CD8-positive, alpha-beta memory T cell (primary cell): ENCODE data around the gene SLC16A9. TPM values are rescaled to one million over a fixed set of nuclear protein-coding genes. Genes with fewer than 3 reads are reported as not detected.

Experiments
- CTCF ChIA-PET: fragments of 350-600 bp; sonication (Branson Sonifier 250); formaldehyde crosslinking; loops from one replicate; lab custom pipeline; 2021; ENCODE audit warnings: antibody characterized with exemption; lab: Charles Lee
- POLR2A ChIA-PET: fragments of 350-600 bp; sonication (Branson Sonifier 250); formaldehyde crosslinking; loops from one replicate; lab custom pipeline; 2021; ENCODE audit warnings: antibody characterized with exemption; lab: Charles Lee
- DNase-seq, 5 donors: peaks; one replicate each; pipeline versions ENCODE4 v3.0.0 to v3.0.0-alpha.2; 2020 to 2022; ENCODE audit warnings: mixed read lengths in 1 of 5
- H3K27ac ChIP-seq: one replicate; pipeline ENCODE4 v1.7.0; 2013; ENCODE audit warnings: low read depth, mild to moderate bottlenecking, low read length, moderate library complexity
- H3K27me3 ChIP-seq: 2 replicates; pipeline ENCODE4 v1.7.0; 2013; ENCODE audit warnings: low read length, mild to moderate bottlenecking; ENCODE audit not compliant: insufficient read depth, poor library complexity, severe bottlenecking
- H3K36me3 ChIP-seq: 2 replicates; pipeline ENCODE4 v1.7.0; 2013; ENCODE audit warnings: mild to moderate bottlenecking, low read length, moderate library complexity; ENCODE audit not compliant: insufficient read depth
- H3K4me1 ChIP-seq: 2 replicates; pipeline ENCODE4 v1.7.0; 2013; ENCODE audit warnings: mild to moderate bottlenecking, low read length, moderate library complexity; ENCODE audit not compliant: insufficient read depth
- H3K4me3 ChIP-seq: 2 replicates; pipeline ENCODE4 v1.7.0; 2013; ENCODE audit warnings: mild to moderate bottlenecking, low read length
- H3K9me3 ChIP-seq: 2 replicates; pipeline ENCODE4 v1.7.0; 2013; ENCODE audit warnings: mild to moderate bottlenecking, low read length
- H3K27ac Mint-ChIP-seq, 8 donors: one replicate each; pipeline ENCODE4 v1.8.0; 2020 to 2021; ENCODE audit warnings: mixed read lengths in 8 of 8, mild to moderate bottlenecking in 6 of 8, inconsistent platforms in 3 of 8, moderate library complexity in 3 of 8
- H3K27me3 Mint-ChIP-seq, 2 donors: one replicate each; pipeline ENCODE4 v1.8.0; 2020 to 2021; ENCODE audit warnings: mixed read lengths in 2 of 2, mild to moderate bottlenecking in 1 of 2, moderate library complexity in 1 of 2
- H3K36me3 Mint-ChIP-seq, 3 donors: one replicate each; pipeline ENCODE4 v1.8.0; 2020 to 2021; ENCODE audit warnings: mixed read lengths in 3 of 3, inconsistent platforms in 1 of 3, mild to moderate bottlenecking in 1 of 3
- H3K4me1 Mint-ChIP-seq, 3 donors: one replicate each; pipeline ENCODE4 v1.8.0; 2020 to 2021; ENCODE audit warnings: mixed read lengths in 3 of 3, inconsistent platforms in 1 of 3, mild to moderate bottlenecking in 1 of 3
- H3K4me3 Mint-ChIP-seq, 7 donors: one replicate each; pipeline ENCODE4 v1.8.0; 2020 to 2021; ENCODE audit warnings: mixed read lengths in 7 of 7, mild to moderate bottlenecking in 6 of 7, moderate library complexity in 4 of 7, inconsistent platforms in 2 of 7
- H3K9me3 Mint-ChIP-seq, 5 donors: one replicate each; pipeline ENCODE4 v1.8.0; 2020 to 2022; ENCODE audit warnings: mixed read lengths in 5 of 5, mild to moderate bottlenecking in 3 of 5, moderate library complexity in 2 of 5, inconsistent platforms in 1 of 5
- polyA plus RNA-seq: library from polyadenylated mRNA; unstranded; fragments of 300-500 nt; fragmentation: Illumina TruSeq; gene quantifications from one replicate; pipeline ENCODE4 v1.2.3, GENCODE V29; 2021
- total RNA-seq, 2 experiments: library from RNA; stranded (reverse); gene quantifications; one replicate each; pipeline ENCODE4 v1.2.3, GENCODE V29; 2021

SLC16A9 gene
- total and polyA plus RNA-seq, 3 experiments from 2014 or later = 0.27 to 0.31 TPM; not detected in 1

DNA sequence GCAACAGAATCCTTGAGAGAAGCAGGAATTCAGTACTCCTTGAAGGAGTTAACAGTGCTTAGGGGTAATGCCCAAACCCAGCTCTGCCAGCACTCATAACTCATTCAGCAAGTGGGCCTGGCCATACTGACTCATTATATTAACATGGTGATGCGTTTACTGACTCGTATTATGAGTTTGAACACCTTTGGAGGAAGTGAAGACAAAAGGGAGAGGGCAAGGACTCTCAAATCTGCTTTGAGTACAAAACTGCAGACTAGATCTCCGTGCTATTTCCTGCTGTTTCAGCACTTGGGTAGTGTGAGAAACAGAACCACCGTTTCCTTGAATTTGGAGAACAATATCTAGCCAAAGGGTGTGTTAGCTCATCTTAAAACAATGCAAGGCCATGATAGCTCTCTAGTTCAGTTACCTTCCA lies 30.8 kb downstream of the SLC16A9 start:
- no peaks in the 10 kb centered on the region for H3K36me3 ChIP-seq
- ChIA-PET POLR2A (no interaction called here), CTCF (interaction anchor here (1.1 kb wide), 1 partner anchor 19 kb away, joined by 3 read pairs; no protein-coding TSS in a partner anchor)
- H3K9me3 ChIP-seq = no peaks in the 10 kb centered on the region
- peaks cover 0 to 2% of the 10 kb centered on the region in 2 donors for H3K27me3 Mint-ChIP-seq
- H3K9me3 Mint-ChIP-seq = peaks cover 0 to 3% (median 0%) of the 10 kb centered on the region in 5 donors
- no peak overlapping the region for H3K27ac ChIP-seq
- DNase-seq = no peak
- H3K4me1 Mint-ChIP-seq = no peaks in the 10 kb centered on the region
- no peak overlapping the region for H3K4me3 Mint-ChIP-seq
- H3K36me3 Mint-ChIP-seq = no peaks in the 10 kb centered on the region
- H3K27ac Mint-ChIP-seq = no peak overlapping the region
- no peaks in the 10 kb centered on the region for H3K27me3 ChIP-seq
- H3K4me3 ChIP-seq = no peak overlapping the region
- H3K4me1 ChIP-seq = no peaks in the 10 kb centered on the region

DNA sequence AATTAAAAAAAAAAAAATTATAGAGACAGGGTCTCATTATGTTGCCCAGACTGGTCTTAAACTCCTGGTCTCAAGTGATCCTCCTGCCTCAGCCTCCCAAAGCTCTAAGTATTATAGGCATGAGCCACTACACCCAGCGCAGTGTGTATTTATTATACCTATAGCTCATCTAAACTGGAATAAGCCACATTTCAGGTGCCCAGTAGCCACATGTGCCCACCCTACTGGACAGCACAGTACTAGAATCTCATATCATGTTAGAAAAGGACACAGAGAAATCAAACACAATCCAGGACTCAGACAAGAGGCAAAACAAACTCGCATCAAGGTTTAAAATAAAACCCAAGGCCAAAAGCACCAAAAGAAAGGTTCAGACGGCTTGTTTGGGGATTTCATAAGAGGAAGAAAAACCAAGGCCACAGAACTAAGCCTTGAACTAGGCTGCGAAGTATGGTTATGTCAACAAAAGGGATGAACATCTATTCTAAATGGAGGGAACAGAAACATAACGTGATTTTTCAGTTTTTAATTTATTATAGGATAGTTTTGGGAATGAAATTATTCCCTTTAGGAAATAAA lies 32.3 kb downstream of the SLC16A9 start:
- Histone ChIP-seq H3K27ac (no peak overlapping the region), H3K4me3 (no peak overlapping the region), H3K27me3 (no peaks in the 10 kb centered on the region), H3K36me3 (no peaks in the 10 kb centered on the region), H3K4me1 (no peaks in the 10 kb centered on the region), H3K9me3 (no peaks in the 10 kb centered on the region)
- Mint-ChIP-seq H3K9me3 (peaks cover 0 to 3% (median 0%) of the 10 kb centered on the region in 5 donors), H3K36me3 (no peaks in the 10 kb centered on the region), H3K27me3 (peaks cover 0 to 2% of the 10 kb centered on the region in 2 donors), H3K4me3 (no peak overlapping the region), H3K27ac (no peak overlapping the region), H3K4me1 (no peaks in the 10 kb centered on the region)
- no peak for DNase-seq
- ChIA-PET CTCF (no interaction called here), POLR2A (no interaction called here)

DNA sequence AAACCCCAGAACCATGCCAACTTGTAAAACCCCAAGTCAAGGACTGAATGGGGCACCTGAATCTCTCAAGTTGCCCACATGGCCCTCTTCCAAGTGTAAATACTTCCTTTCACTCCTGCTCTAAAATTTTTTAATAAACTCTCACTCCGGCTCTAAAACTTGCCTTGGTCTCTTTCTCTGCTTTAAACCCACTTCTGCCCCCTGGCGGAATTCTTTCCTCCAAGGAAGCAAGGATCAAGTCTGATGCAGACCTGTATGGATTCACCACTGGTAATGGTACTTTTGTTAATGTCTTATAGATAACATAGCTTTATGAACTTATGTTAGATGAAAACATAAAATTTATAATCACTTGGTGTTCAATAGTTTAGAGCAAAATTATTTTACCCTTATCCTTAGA lies 33.8 kb downstream of the SLC16A9 start:
- CTCF ChIA-PET = no interaction called here
- H3K9me3 Mint-ChIP-seq = peaks cover 0 to 3% (median 0%) of the 10 kb centered on the region in 5 donors

DNA sequence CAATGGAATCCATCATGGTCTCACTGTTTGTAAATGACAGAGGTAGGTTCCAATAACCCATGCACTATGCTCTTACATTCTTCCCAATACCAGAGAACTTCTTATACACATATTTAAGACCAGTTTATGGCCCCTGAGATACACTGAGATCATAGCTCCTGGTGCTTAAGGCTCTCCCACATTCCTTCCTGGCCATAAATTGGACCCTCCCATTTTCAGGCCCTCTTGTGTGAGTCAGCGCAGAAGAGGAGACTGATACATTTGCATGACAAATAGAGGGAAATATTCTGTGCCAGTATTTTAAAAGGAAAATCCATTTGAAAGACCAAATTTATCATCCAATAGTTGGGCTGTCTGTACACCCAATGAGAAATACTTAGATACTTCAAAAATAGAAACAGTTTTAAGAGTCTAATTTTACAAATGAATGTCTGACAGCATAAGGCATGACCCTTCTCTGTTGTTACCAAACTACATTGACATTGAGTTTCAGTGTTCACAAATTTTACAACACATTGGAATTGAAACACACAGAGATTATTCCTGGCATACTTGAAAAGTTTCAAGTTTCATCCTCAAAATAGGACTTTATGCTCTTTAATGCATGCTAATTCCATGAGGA lies 35.3 kb downstream of the SLC16A9 start:
- peaks cover 2 to 3% of the 10 kb centered on the region in 2 donors for H3K27me3 Mint-ChIP-seq
- H3K4me1 Mint-ChIP-seq = no peaks in the 10 kb centered on the region
- CTCF ChIA-PET = no interaction called here
- no peaks in the 10 kb centered on the region for H3K4me1 ChIP-seq
- no peak overlapping the region for H3K4me3 Mint-ChIP-seq
- DNase-seq = no peak
- H3K9me3 Mint-ChIP-seq = peaks cover 0 to 3% (median 0%) of the 10 kb centered on the region in 5 donors
- POLR2A ChIA-PET = no interaction called here
- no peaks in the 10 kb centered on the region for H3K36me3 Mint-ChIP-seq
- no peak overlapping the region for H3K27ac Mint-ChIP-seq
- no peaks in the 10 kb centered on the region for H3K36me3 ChIP-seq
- H3K27ac ChIP-seq = no peak overlapping the region
- no peak overlapping the region for H3K4me3 ChIP-seq
- H3K27me3 ChIP-seq = no peaks in the 10 kb centered on the region
- no peaks in the 10 kb centered on the region for H3K9me3 ChIP-seq

More for the DNA sequence above, 33.8 kb downstream of the SLC16A9 start:
- Histone ChIP-seq H3K4me3 (no peak overlapping the region), H3K36me3 (no peaks in the 10 kb centered on the region), H3K27me3 (no peaks in the 10 kb centered on the region), H3K4me1 (no peaks in the 10 kb centered on the region), H3K27ac (no peak overlapping the region), H3K9me3 (no peaks in the 10 kb centered on the region)
- Mint-ChIP-seq H3K36me3 (no peaks in the 10 kb centered on the region), H3K27me3 (peaks cover 2 to 3% of the 10 kb centered on the region in 2 donors), H3K27ac (no peak overlapping the region), H3K4me1 (no peaks in the 10 kb centered on the region), H3K4me3 (no peak overlapping the region)
- POLR2A ChIA-PET = no interaction called here
- no peak for DNase-seq

DNA sequence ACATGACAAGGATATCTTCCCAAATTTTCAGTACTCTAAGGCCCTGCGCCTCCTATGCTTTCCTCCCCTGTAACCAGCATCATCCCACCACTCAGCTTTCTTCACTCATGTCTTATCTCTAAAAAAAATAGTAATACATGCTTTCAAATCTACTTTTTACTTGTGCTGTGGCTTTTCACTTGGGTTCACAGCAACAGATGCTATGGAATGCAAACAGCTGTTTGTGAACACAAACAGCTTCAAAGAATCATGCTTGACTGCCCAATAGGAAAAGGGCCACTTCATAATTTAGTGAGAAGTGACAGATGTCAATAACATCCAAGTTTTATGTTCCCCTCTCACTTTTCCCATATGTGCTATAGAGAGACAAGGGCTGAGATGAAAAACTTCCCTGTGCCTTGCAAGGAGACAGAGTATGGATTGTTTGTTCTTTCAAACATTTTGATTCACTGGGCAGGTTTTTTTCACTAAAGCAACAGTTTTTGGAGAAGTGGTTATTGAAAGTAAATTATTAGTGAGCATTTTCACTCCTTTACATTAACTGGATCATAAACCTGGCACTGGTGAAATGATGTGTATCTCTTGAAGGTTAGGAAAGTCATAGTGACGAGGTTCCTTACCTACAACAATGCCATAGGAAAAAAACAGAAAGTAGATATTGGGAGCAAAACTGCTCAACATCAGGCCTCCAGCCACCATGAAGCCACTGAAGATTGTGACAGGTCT lies 37.3 kb downstream of the SLC16A9 start:
- ChIA-PET CTCF (no interaction called here), POLR2A (no interaction called here)
- H3K4me3 Mint-ChIP-seq = no peak overlapping the region

DNA sequence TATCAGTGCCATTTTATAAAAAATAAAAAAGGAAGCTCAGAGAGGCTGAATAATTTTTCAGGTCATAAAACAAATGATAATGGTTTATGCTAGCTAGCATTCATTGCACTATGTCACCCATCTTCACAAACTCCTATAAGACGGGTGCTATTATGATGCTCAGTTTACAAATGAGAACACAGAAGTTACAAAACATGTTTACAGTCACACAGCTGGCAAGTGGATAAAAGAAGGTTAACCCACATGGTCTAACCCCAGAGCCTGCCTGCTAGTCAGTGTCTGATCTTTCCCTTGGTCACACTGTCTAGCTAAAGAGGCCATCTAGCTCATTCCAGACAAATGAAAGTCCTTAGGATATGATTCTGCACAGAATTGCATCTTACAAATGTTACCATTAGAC lies 39.4 kb downstream of the SLC16A9 start:
- POLR2A ChIA-PET = no interaction called here
- DNase-seq = no peak
- H3K4me3 ChIP-seq = no peak overlapping the region
- H3K9me3 ChIP-seq = no peaks in the 10 kb centered on the region
- no peak overlapping the region for H3K4me3 Mint-ChIP-seq
- no peak overlapping the region for H3K27ac Mint-ChIP-seq
- H3K27me3 Mint-ChIP-seq = peaks cover 0 to 3% of the 10 kb centered on the region in 2 donors
- no peaks in the 10 kb centered on the region for H3K4me1 ChIP-seq
- no peaks in the 10 kb centered on the region for H3K4me1 Mint-ChIP-seq
- no peaks in the 10 kb centered on the region for H3K27me3 ChIP-seq
- H3K36me3 Mint-ChIP-seq = no peaks in the 10 kb centered on the region
- CTCF ChIA-PET = no interaction called here
- peaks cover 0 to 6% (median 0%) of the 10 kb centered on the region in 5 donors for H3K9me3 Mint-ChIP-seq
- H3K27ac ChIP-seq = no peak overlapping the region
- H3K36me3 ChIP-seq = no peaks in the 10 kb centered on the region

More for the DNA sequence above, 37.3 kb downstream of the SLC16A9 start:
- Histone ChIP-seq H3K27me3 (no peaks in the 10 kb centered on the region), H3K4me1 (no peaks in the 10 kb centered on the region), H3K4me3 (no peak overlapping the region), H3K36me3 (no peaks in the 10 kb centered on the region), H3K27ac (no peak overlapping the region), H3K9me3 (no peaks in the 10 kb centered on the region)
- no peak overlapping the region for H3K27ac Mint-ChIP-seq
- H3K36me3 Mint-ChIP-seq = no peaks in the 10 kb centered on the region
- no peak for DNase-seq
- peaks cover 0 to 3% (median 0%) of the 10 kb centered on the region in 5 donors for H3K9me3 Mint-ChIP-seq
- no peaks in the 10 kb centered on the region for H3K4me1 Mint-ChIP-seq
- peaks cover 0 to 3% of the 10 kb centered on the region in 2 donors for H3K27me3 Mint-ChIP-seq

DNA sequence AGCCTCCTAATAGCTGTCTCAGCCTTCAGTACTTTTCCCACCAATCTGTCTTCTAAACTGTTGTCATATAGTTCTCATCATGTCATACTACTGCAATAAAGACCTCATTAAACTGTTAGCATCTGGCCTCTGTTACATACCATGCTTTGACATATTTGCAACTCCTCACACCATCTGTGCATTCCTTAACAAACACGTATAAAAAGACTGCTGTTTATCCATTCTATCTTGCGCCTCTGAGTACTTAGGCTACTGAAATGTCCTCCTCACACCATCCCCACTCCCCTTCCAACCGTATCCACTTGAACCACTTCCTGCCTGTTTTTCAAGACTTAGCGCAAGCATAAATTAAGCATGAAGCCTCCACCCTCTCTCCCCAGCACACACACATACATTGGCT lies 41.6 kb downstream of the SLC16A9 start:
- H3K36me3 ChIP-seq = no peaks in the 10 kb centered on the region
- Mint-ChIP-seq H3K27me3 (peaks cover 0 to 3% of the 10 kb centered on the region in 2 donors), H3K9me3 (peaks cover 0 to 6% (median 0%) of the 10 kb centered on the region in 5 donors), H3K36me3 (no peaks in the 10 kb centered on the region), H3K27ac (no peak overlapping the region), H3K4me1 (no peaks in the 10 kb centered on the region), H3K4me3 (no peak overlapping the region)
- no peaks in the 10 kb centered on the region for H3K27me3 ChIP-seq
- ChIA-PET POLR2A (no interaction called here), CTCF (no interaction called here)
- no peak overlapping the region for H3K4me3 ChIP-seq
- no peaks in the 10 kb centered on the region for H3K9me3 ChIP-seq
- DNase-seq = no peak
- no peak overlapping the region for H3K27ac ChIP-seq
- H3K4me1 ChIP-seq = no peaks in the 10 kb centered on the region

DNA sequence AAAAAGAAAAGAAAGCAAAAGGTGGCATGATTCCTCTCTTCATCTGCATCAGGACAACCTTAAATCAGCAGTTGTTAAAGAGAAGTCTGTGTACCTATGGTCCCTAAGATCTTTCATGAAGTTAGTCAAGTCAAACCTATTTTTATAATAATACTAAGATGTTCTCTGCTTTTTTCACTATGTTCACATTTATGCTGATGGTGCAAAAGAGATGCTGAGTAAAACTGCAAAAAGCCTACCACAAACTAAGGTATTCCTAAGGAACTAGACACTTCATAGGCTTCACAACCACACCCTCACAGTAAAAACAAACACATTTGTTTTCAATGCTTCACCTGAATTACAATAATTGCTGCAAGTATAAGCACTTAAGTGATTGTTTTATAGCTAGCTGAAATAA lies 43.3 kb downstream of the SLC16A9 start:
- H3K4me1 ChIP-seq = no peaks in the 10 kb centered on the region
- H3K9me3 Mint-ChIP-seq = peaks cover 0 to 6% (median 0%) of the 10 kb centered on the region in 5 donors
- peaks cover 0 to 2% of the 10 kb centered on the region in 2 donors for H3K27me3 Mint-ChIP-seq
- H3K4me3 Mint-ChIP-seq = no peak overlapping the region
- no peaks in the 10 kb centered on the region for H3K4me1 Mint-ChIP-seq
- no peaks in the 10 kb centered on the region for H3K27me3 ChIP-seq
- POLR2A ChIA-PET = no interaction called here
- H3K36me3 Mint-ChIP-seq = no peaks in the 10 kb centered on the region
- no peak overlapping the region for H3K27ac Mint-ChIP-seq
- CTCF ChIA-PET = no interaction called here
- no peak overlapping the region for H3K4me3 ChIP-seq
- DNase-seq = no peak
- no peaks in the 10 kb centered on the region for H3K9me3 ChIP-seq
- no peak overlapping the region for H3K27ac ChIP-seq
- no peaks in the 10 kb centered on the region for H3K36me3 ChIP-seq
